HG03565 (cell line): ENCODE data around the gene TAGAP.
"Not testable (repeated sequence)": the region's sequence is repeated elsewhere in the genome, so short reads cannot be mapped to it uniquely, and the experiment has no call there.

Experiments used
- ATAC-seq: cut with Tn5 transposase; IDR thresholded peaks from one replicate; pipeline ENCODE4 v1.9.1; 2021; ENCODE audit warnings: mild to moderate bottlenecking, moderate library complexity; ENCODE audit not compliant: unreplicated experiment

TAGAP gene

GRCh38 chr6:159047891-159048685 lies 3.3 kb upstream of the TAGAP start:
- no peak for ATAC-seq

GRCh38 chr6:159045801-159046200 lies 1.0 kb upstream of the TAGAP start:
- no peak for ATAC-seq

- ATAC-seq, result no peak
Observed at GRCh38 chr6:159043947-159044346, 844 bp downstream of the TAGAP start.

GRCh38 chr6:159043251-159043650 lies 1.5 kb downstream of the TAGAP start:
- no peak for ATAC-seq

- ATAC-seq, result no peak
Observed at GRCh38 chr6:159042826-159043181, 2.0 kb downstream of the TAGAP start.

- peak; percentile 28 for ATAC-seq
Observed at GRCh38 chr6:159042003-159042825, 2.6 kb downstream of the TAGAP start.

- ATAC-seq, result no peak
Observed at GRCh38 chr6:159041181-159041580, 3.6 kb downstream of the TAGAP start.

GRCh38 chr6:159039885-159040258 lies 4.9 kb downstream of the TAGAP start:
- ATAC-seq, result no peak

GRCh38 chr6:159038914-159039884 lies 5.6 kb downstream of the TAGAP start:
- peak; percentile 79 for ATAC-seq

GRCh38 chr6:159038318-159038717 lies 6.5 kb downstream of the TAGAP start:
- not testable (repeated sequence) for ATAC-seq

- ATAC-seq, result no peak
Observed at GRCh38 chr6:159037756-159038290, 7.0 kb downstream of the TAGAP start.

GRCh38 chr6:159036673-159037072 lies 8.1 kb downstream of the TAGAP start:
- ATAC-seq, result no peak

- no peak for ATAC-seq
Observed at GRCh38 chr6:159035891-159036290, 8.9 kb downstream of the TAGAP start.

- ATAC-seq, result no peak
Observed at GRCh38 chr6:159033160-159034049, 11.4 kb downstream of the TAGAP start.

- no peak for ATAC-seq
Observed at GRCh38 chr6:159031846-159032245, 12.9 kb downstream of the TAGAP start.

- no peak for ATAC-seq
Observed at GRCh38 chr6:159030168-159030567, 14.6 kb downstream of the TAGAP start.

- ATAC-seq, result not testable (repeated sequence)
Observed at GRCh38 chr6:159025224-159025623, 19.6 kb downstream of the TAGAP start.

- ATAC-seq, result no peak
Observed at GRCh38 chr6:159023893-159024292, 20.9 kb downstream of the TAGAP start.

- ATAC-seq, result no peak
Observed at GRCh38 chr6:159020011-159020410, 24.8 kb downstream of the TAGAP start.
